CD14-positive monocyte (primary cell): ENCODE data around the gene CCDC7. TPM values are rescaled to one million over a fixed set of nuclear protein-coding genes. Genes with fewer than 3 reads are reported as not detected.
A peak's percentile ranks its signal among the peaks of the same experiment; 100 is the strongest.
"Not testable (repeated sequence)": the region's sequence is repeated elsewhere in the genome, so short reads cannot be mapped to it uniquely, and the experiment has no call there.

Experiments
- DNase-seq, 3 donors: peaks; one replicate each; pipeline ENCODE4 v3.0.0-alpha.2; 2011 to 2022
- H2AFZ ChIP-seq: 2 replicates; pipeline ENCODE4 v1.6.0; 2012; ENCODE audit warnings: mild to moderate bottlenecking, low read depth, low read length, inconsistent platforms; ENCODE audit not compliant: insufficient read depth, poor library complexity, severe bottlenecking
- H3K27ac ChIP-seq, 2 donors: 1 replicate in 1 of 2; 2 replicates in 1 of 2; pipeline ENCODE4 v1.5.1; 2012 to 2013; ENCODE audit warnings: low read length in 2 of 2, control low read depth in 1 of 2, inconsistent platforms in 1 of 2, low read depth in 1 of 2, mild to moderate bottlenecking in 1 of 2
- H3K27me3 ChIP-seq, 2 donors: one replicate each; pipeline versions ENCODE4 v1.6.0 to v1.6.1; 2011 to 2013; ENCODE audit warnings: low read length in 2 of 2; ENCODE audit not compliant: control insufficient read depth in 2 of 2, insufficient read depth in 2 of 2
- H3K36me3 ChIP-seq, 2 donors: replicated peaks in 1 of 2; 1 replicate in 1 of 2; 2 replicates in 1 of 2; pipeline versions ENCODE4 v1.5.1 to v1.6.1; 2012 to 2013; ENCODE audit warnings: low read length in 2 of 2, control low read depth in 1 of 2, inconsistent platforms in 1 of 2, mild to moderate bottlenecking in 1 of 2; ENCODE audit not compliant: insufficient read depth in 2 of 2, control insufficient read depth in 1 of 2
- H3K4me1 ChIP-seq, 2 donors: 1 replicate in 1 of 2; 2 replicates in 1 of 2; pipeline versions ENCODE4 v1.5.1 to v1.6.1; 2012 to 2013; ENCODE audit warnings: low read length in 2 of 2, control low read depth in 1 of 2, inconsistent platforms in 1 of 2, mild to moderate bottlenecking in 1 of 2, moderate library complexity in 1 of 2; ENCODE audit not compliant: insufficient read depth in 2 of 2, control insufficient read depth in 1 of 2
- H3K4me2 ChIP-seq: replicated peaks from 2 replicates; pipeline ENCODE3; 2012; ENCODE audit warnings: low read length, moderate library complexity, mild to moderate bottlenecking; ENCODE audit not compliant: poor library complexity, severe bottlenecking; ENCODE audit errors: extremely low read depth
- H3K4me3 ChIP-seq, 3 experiments: fragments of 200-600 bp in 1 of 3; sonication (generic) in 1 of 3; replicated peaks in 1 of 3; 1 replicate in 2 of 3; 2 replicates in 1 of 3; pipeline ENCODE4 v1.5.1; 2011 to 2013; ENCODE audit warnings: low read length in 3 of 3, mild to moderate bottlenecking in 3 of 3, control low read depth in 2 of 3, low read depth in 2 of 3, inconsistent platforms in 1 of 3, moderate library complexity in 1 of 3
- H3K79me2 ChIP-seq: 2 replicates; pipeline ENCODE4 v1.6.0; 2012; ENCODE audit warnings: mild to moderate bottlenecking, control low read depth, inconsistent platforms, low read length, moderate library complexity; ENCODE audit not compliant: insufficient read depth
- H3K9ac ChIP-seq: 2 replicates; pipeline ENCODE4 v1.6.0; 2017; ENCODE audit warnings: low read length, mild to moderate bottlenecking; ENCODE audit not compliant: insufficient read depth, poor library complexity, severe bottlenecking
- H3K9me3 ChIP-seq, 2 donors: replicated peaks in 1 of 2; 1 replicate in 1 of 2; 2 replicates in 1 of 2; pipeline versions ENCODE4 v1.5.1 to v1.6.1; 2012 to 2013; ENCODE audit warnings: low read length in 2 of 2, control low read depth in 1 of 2; ENCODE audit not compliant: control insufficient read depth in 1 of 2, insufficient read depth in 1 of 2
- H4K20me1 ChIP-seq: 2 replicates; pipeline ENCODE4 v1.6.0; 2012; ENCODE audit warnings: mild to moderate bottlenecking, low read length, control low read depth, moderate library complexity; ENCODE audit not compliant: insufficient read depth
- H3K27ac Mint-ChIP-seq, 7 donors: one replicate each; pipeline ENCODE4 v1.8.0; 2020; ENCODE audit warnings: mild to moderate bottlenecking in 7 of 7, mixed read lengths in 7 of 7, moderate library complexity in 6 of 7, inconsistent platforms in 2 of 7
- H3K27me3 Mint-ChIP-seq, 3 donors: one replicate each; pipeline ENCODE4 v1.8.0; 2021 to 2022; ENCODE audit warnings: low read depth in 3 of 3, mild to moderate bottlenecking in 3 of 3, mixed read lengths in 3 of 3, moderate library complexity in 3 of 3, inconsistent platforms in 1 of 3
- H3K36me3 Mint-ChIP-seq, 2 donors: one replicate each; pipeline ENCODE4 v1.8.0; 2020; ENCODE audit warnings: mixed read lengths in 2 of 2, inconsistent platforms in 1 of 2, mild to moderate bottlenecking in 1 of 2
- H3K4me1 Mint-ChIP-seq: one replicate; pipeline ENCODE4 v1.8.0; 2020; ENCODE audit warnings: mild to moderate bottlenecking, mixed read lengths
- H3K4me3 Mint-ChIP-seq, 2 donors: one replicate each; pipeline ENCODE4 v1.8.0; 2020; ENCODE audit warnings: mild to moderate bottlenecking in 2 of 2, mixed read lengths in 2 of 2, moderate library complexity in 1 of 2
- H3K9me3 Mint-ChIP-seq, 7 donors: one replicate each; pipeline ENCODE4 v1.8.0; 2020 to 2022; ENCODE audit warnings: mixed read lengths in 7 of 7, mild to moderate bottlenecking in 6 of 7, moderate library complexity in 6 of 7, inconsistent platforms in 2 of 7
- CTCF ChIP-seq: fragments of 200-600 bp; IDR thresholded peaks from one replicate; pipeline ENCODE4 v1.8.0; 2022; ENCODE audit warnings: antibody characterized with exemption, mild to moderate bottlenecking
- WGBS: methylation state at CpG from one replicate; pipeline ENCODE4 v1.1.5; 2013; ENCODE audit warnings: missing lambda C conversion rate; ENCODE audit not compliant: insufficient coverage; 5-methylcytosine and 5-hydroxymethylcytosine counted together
- intact Hi-C, 2 donors: fragments of 100-400 bp; cut with micrococcal nuclease; formaldehyde crosslinking; loops; one replicate each; pipeline versions ENCODE4 v1.15.0 to v1.15.1; 2023
- polyA plus RNA-seq, 3 donors: library from polyadenylated mRNA; depleted of rRNA in 1 of 3; unstranded in 2 of 3; stranded (reverse) in 1 of 3; fragments of 300-500 nt in 2 of 3; fragments of >200 nt in 1 of 3; fragmentation: Illumina TruSeq in 2 of 3; gene quantifications; 1 replicate in 2 of 3; 2 replicates in 1 of 3; pipeline ENCODE4 v1.2.3, GENCODE V29; 2012 to 2021

CCDC7 gene
- polyA plus RNA-seq, 3 donors: 1.3 to 2.3 (median 2.0) TPM

DNA sequence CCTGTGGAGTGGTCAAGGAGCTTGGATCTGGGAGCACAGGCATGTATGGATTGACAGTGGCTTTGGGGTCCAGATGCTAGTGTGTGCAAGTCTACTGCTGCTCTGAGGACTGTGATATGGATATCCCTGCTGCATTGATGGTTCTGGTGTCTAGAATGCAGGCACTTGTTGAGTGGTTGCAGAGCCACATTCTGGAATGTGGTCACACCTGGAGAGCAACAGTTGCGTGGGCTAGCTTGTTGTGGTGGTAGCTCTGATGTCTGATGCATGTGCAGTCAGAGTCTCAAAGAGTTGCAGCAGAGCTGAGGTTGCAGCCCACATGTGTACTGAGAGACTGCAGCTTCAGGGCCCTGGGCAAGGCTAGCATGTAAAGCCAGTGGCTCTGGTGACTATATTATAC lies 43.2 kb downstream of the CCDC7 start:
- Histone ChIP-seq H4K20me1 (no peaks in the 10 kb centered on the region), H3K27me3 (no peaks in the 10 kb centered on the region), H2AFZ (no peak overlapping the region), H3K9ac (no peak overlapping the region), H3K9me3 (peaks cover 5 to 21% of the 10 kb centered on the region in 2 donors), H3K4me3 (no peak overlapping the region), H3K36me3 (peaks cover 0 to 4% of the 10 kb centered on the region in 2 donors), H3K27ac (no peak overlapping the region), H3K4me1 (no peaks in the 10 kb centered on the region), H3K4me2 (no peak overlapping the region), H3K79me2 (no peaks in the 10 kb centered on the region)
- Mint-ChIP-seq H3K9me3 (peaks cover 24 to 38% (median 30%) of the 10 kb centered on the region in 7 donors), H3K27ac (peak overlapping the region in 1 of 7 donors; percentile 43), H3K4me3 (no peak overlapping the region), H3K36me3 (peaks cover 61 to 62% of the 10 kb centered on the region in 2 donors), H3K27me3 (peaks cover 0 to 1% (median 0%) of the 10 kb centered on the region in 3 donors), H3K4me1 (no peaks in the 10 kb centered on the region)
- intact Hi-C loops: no loop called here
- 92% methylated on average over 1 of the region's 1 CpG for WGBS
- no peak for TF ChIP-seq CTCF
- no peak for DNase-seq

GRCh38 chr10:32489901-32490300 lies 44.0 kb downstream of the CCDC7 start:
- Mint-ChIP-seq H3K27ac (peak overlapping the region in 1 of 7 donors; percentile 58), H3K36me3 (peaks cover 58 to 60% of the 10 kb centered on the region in 2 donors), H3K4me1 (no peaks in the 10 kb centered on the region), H3K4me3 (no peak overlapping the region), H3K9me3 (peaks cover 26 to 38% (median 30%) of the 10 kb centered on the region in 7 donors), H3K27me3 (peaks cover 0 to 1% (median 0%) of the 10 kb centered on the region in 3 donors)
- no peak overlapping the region for H3K27ac ChIP-seq
- no peak overlapping the region for H3K9ac ChIP-seq
- no peaks in the 10 kb centered on the region for H3K27me3 ChIP-seq
- H4K20me1 ChIP-seq: no peaks in the 10 kb centered on the region
- no peak for TF ChIP-seq CTCF
- no peak overlapping the region for H3K4me3 ChIP-seq
- no peak overlapping the region for H2AFZ ChIP-seq
- peaks cover 0 to 4% of the 10 kb centered on the region in 2 donors for H3K36me3 ChIP-seq
- intact Hi-C loops: no loop called here
- no peaks in the 10 kb centered on the region for H3K79me2 ChIP-seq
- peaks cover 5 to 21% of the 10 kb centered on the region in 2 donors for H3K9me3 ChIP-seq
- H3K4me1 ChIP-seq: no peaks in the 10 kb centered on the region
- DNase-seq: no peak
- no peak overlapping the region for H3K4me2 ChIP-seq

DNA sequence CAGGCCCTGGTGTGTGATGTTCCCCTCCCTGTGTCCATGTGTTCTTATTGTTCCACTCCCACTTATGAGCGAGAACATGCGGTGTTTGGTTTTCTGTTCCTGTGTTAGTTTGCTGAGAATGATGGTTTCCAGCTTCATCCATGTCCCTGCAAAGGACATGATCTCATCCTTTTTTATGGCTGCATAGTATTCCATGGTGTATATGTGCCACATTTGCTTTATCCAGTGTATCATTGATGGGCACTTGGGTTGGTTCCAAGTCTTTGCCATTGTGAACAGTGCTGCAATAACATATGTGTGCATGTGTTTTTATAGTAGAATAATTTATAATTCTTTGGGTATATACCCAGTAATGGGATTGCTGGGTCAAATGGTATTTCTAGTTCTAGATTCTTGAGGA lies 48.6 kb downstream of the CCDC7 start:
- DNase-seq, H3K27me3 Mint-ChIP-seq, H3K4me1 ChIP-seq, H2AFZ ChIP-seq, H3K9ac ChIP-seq, H3K4me3 ChIP-seq, H3K4me2 ChIP-seq, H3K27ac Mint-ChIP-seq, H3K27ac ChIP-seq, H4K20me1 ChIP-seq, H3K79me2 ChIP-seq, H3K9me3 ChIP-seq, intact Hi-C loops, H3K4me3 Mint-ChIP-seq, H3K27me3 ChIP-seq, H3K4me1 Mint-ChIP-seq, H3K36me3 ChIP-seq: not testable (repeated sequence)
- peaks cover 4 to 26% (median 9%) of the 10 kb centered on the region in 7 donors for H3K9me3 Mint-ChIP-seq
- WGBS: no CpG with 5 or more reads among the region's 2 CpGs
- H3K36me3 Mint-ChIP-seq: peaks cover 24 to 58% of the 10 kb centered on the region in 2 donors
